HL-60 (cell line): ENCODE measurements around the gene C16orf54.
A peak's percentile ranks its signal among the peaks of the same experiment; 100 is the strongest.
"Not testable (repeated sequence)": the region's sequence is repeated elsewhere in the genome, so short reads cannot be mapped to it uniquely, and the experiment has no call there.

Source experiments
- DNase-seq, 2 experiments: peaks; one replicate each; pipeline ENCODE4 v3.0.0-alpha.2; 2010 to 2020; ENCODE audit warnings: low read depth in 1 of 2, low spot score in 1 of 2
- H3K27ac ChIP-seq: fragments of 250-450 bp; sonication (Bioruptor Pico); replicated peaks from 2 replicates; pipeline ENCODE4 v1.5.1; 2020; ENCODE audit warnings: mild to moderate bottlenecking, moderate library complexity
- H3K27me3 ChIP-seq: fragments of 250-450 bp; sonication (Bioruptor Pico); 2 replicates; pipeline ENCODE4 v1.5.1; 2021; ENCODE audit warnings: mild to moderate bottlenecking, moderate library complexity; ENCODE audit not compliant: insufficient read depth, poor library complexity, severe bottlenecking
- H3K4me3 ChIP-seq: replicated peaks from 2 replicates; pipeline ENCODE4 v1.5.1; 2011; ENCODE audit warnings: mild to moderate bottlenecking, control low read depth, low read length; ENCODE audit not compliant: insufficient read depth
- CTCF ChIP-seq: IDR thresholded peaks from one replicate; pipeline ENCODE4 v1.5.1; 2011; ENCODE audit warnings: low read length, control low read depth, inconsistent platforms; ENCODE audit not compliant: insufficient read depth
- GABPA ChIP-seq: IDR thresholded peaks from 2 replicates; pipeline ENCODE4 v1.6.1; 2012; ENCODE audit warnings: low read depth
- POLR2AphosphoS5 ChIP-seq: IDR thresholded peaks from 2 replicates; pipeline ENCODE4 v1.6.1; 2012; ENCODE audit warnings: low read depth
- REST ChIP-seq: IDR thresholded peaks from 2 replicates; pipeline ENCODE4 v1.6.1; 2012; ENCODE audit warnings: low read depth; ENCODE audit not compliant: insufficient replicate concordance
- SPI1 ChIP-seq: IDR thresholded peaks from 2 replicates; pipeline ENCODE4 v1.6.1; 2012; ENCODE audit warnings: low read depth, mild to moderate bottlenecking, borderline replicate concordance

C16orf54 gene

GRCh38 chr16:29714396-29714795, 31.4 kb downstream of the C16orf54 start:
- Histone ChIP-seq H3K27me3 (no peaks in the 10 kb centered on the region), H3K27ac (no peak overlapping the region), H3K4me3 (no peak overlapping the region)
- no peak for TF ChIP-seq REST
- no peak for TF ChIP-seq CTCF
- TF ChIP-seq GABPA: no peak
- DNase-seq: no peak

GRCh38 chr16:29712809-29713208, 33.0 kb downstream of the C16orf54 start:
- Histone ChIP-seq H3K27ac (peak overlapping the region; percentile 35), H3K4me3 (no peak overlapping the region), H3K27me3 (no peaks in the 10 kb centered on the region)
- no peak for TF ChIP-seq CTCF
- TF ChIP-seq REST: no peak
- no peak for TF ChIP-seq GABPA
- no peak for TF ChIP-seq SPI1
- TF ChIP-seq POLR2AphosphoS5: no peak
- no peak for DNase-seq

- DNase-seq: peak in 1 of 2 experiments; percentile 60
- no peak for TF ChIP-seq REST
- peak; percentile 20 for TF ChIP-seq CTCF
- no peak for TF ChIP-seq GABPA
- no peak for TF ChIP-seq SPI1
- Histone ChIP-seq H3K4me3 (no peak overlapping the region), H3K27ac (no peak overlapping the region), H3K27me3 (no peaks in the 10 kb centered on the region)
Measured at GRCh38 chr16:29710227-29711219, 35.3 kb downstream of the C16orf54 start.

GRCh38 chr16:29709657-29710056, 36.1 kb downstream of the C16orf54 start:
- not testable (repeated sequence) for H3K27ac ChIP-seq, H3K4me3 ChIP-seq, DNase-seq, H3K27me3 ChIP-seq
